OCI-LY1 (cell line): ENCODE measurements around the gene TCN1.
"Not testable (repeated sequence)": the region's sequence is repeated elsewhere in the genome, so short reads cannot be mapped to it uniquely, and the experiment has no call there.

Source experiments
- H2AFZ ChIP-seq: fragments of 200-600 bp; sonication (generic), shearing (Covaris generic); 2 replicates; pipeline ENCODE4 v1.6.0; 2014; ENCODE audit warnings: antibody characterized with exemption, mild to moderate bottlenecking, low read length
- H3F3A ChIP-seq: fragments of 200-600 bp; sonication (generic), shearing (Covaris generic); 2 replicates; pipeline ENCODE4 v1.6.0; 2014; ENCODE audit warnings: mild to moderate bottlenecking, antibody characterized with exemption, low read length, moderate library complexity; ENCODE audit not compliant: insufficient read depth
- H3K27ac ChIP-seq: fragments of 200-600 bp; sonication (generic); 2 replicates; pipeline ENCODE4 v1.5.1; 2014; ENCODE audit warnings: low read length, mixed run types, mild to moderate bottlenecking, low read depth; ENCODE audit not compliant: poor library complexity, severe bottlenecking
- H3K27me3 ChIP-seq: fragments of 200-600 bp; sonication (generic); 2 replicates; pipeline ENCODE4 v1.6.0; 2014; ENCODE audit warnings: antibody characterized with exemption, mild to moderate bottlenecking, low read length, moderate library complexity; ENCODE audit not compliant: insufficient read depth
- H3K36me3 ChIP-seq: fragments of 200-600 bp; sonication (generic); 2 replicates; pipeline ENCODE4 v1.6.1; 2014; ENCODE audit warnings: mild to moderate bottlenecking, antibody characterized with exemption, low read length, moderate library complexity, mixed read lengths; ENCODE audit not compliant: insufficient read depth
- H3K4me1 ChIP-seq: fragments of 200-600 bp; sonication (generic); 2 replicates; pipeline ENCODE4 v1.5.1; 2014; ENCODE audit warnings: mild to moderate bottlenecking, low read length, moderate library complexity; ENCODE audit not compliant: insufficient read depth, severe bottlenecking
- H3K4me2 ChIP-seq: fragments of 200-600 bp; sonication (generic), shearing (Covaris generic); 2 replicates; pipeline ENCODE4 v1.6.1; 2014; ENCODE audit warnings: low read length
- H3K4me3 ChIP-seq: fragments of 200-600 bp; sonication (generic); 2 replicates; pipeline ENCODE4 v1.5.1; 2014; ENCODE audit warnings: low read length, low read depth, mild to moderate bottlenecking, mixed read lengths; ENCODE audit not compliant: poor library complexity, severe bottlenecking
- H3K79me2 ChIP-seq: fragments of 200-600 bp; shearing (Covaris generic); 2 replicates; pipeline ENCODE4 v1.6.1; 2016; ENCODE audit warnings: mixed run types, low read length, mixed read lengths; ENCODE audit not compliant: insufficient read depth
- H3K9ac ChIP-seq: fragments of 200-600 bp; sonication (generic), shearing (Covaris generic); 2 replicates; pipeline ENCODE4 v1.6.1; 2014; ENCODE audit warnings: mild to moderate bottlenecking, low read length, mixed read lengths
- H3K9me2 ChIP-seq: fragments of 200-600 bp; sonication (generic), shearing (Covaris generic); 2 replicates; pipeline ENCODE4 v1.6.1; 2014; ENCODE audit warnings: low read depth, mild to moderate bottlenecking, low read length, mixed read lengths
- H3K9me3 ChIP-seq: fragments of 200-600 bp; shearing (Covaris generic); 2 replicates; pipeline ENCODE4 v1.6.1; 2014; ENCODE audit warnings: low read length, mixed read lengths
- H4K20me1 ChIP-seq: fragments of 200-600 bp; sonication (generic), shearing (Covaris generic); 2 replicates; pipeline ENCODE4 v1.6.0; 2016; ENCODE audit warnings: mild to moderate bottlenecking, low read length; ENCODE audit not compliant: insufficient read depth
- CTCF ChIP-seq: fragments of 200-600 bp; sonication (generic), shearing (Covaris generic); IDR thresholded peaks from 2 replicates; pipeline ENCODE4 v1.5.1; 2017; ENCODE audit warnings: mild to moderate bottlenecking, antibody characterized with exemption, low read length, moderate library complexity, mixed read lengths
- EZH2 ChIP-seq: fragments of 200-600 bp; sonication (generic), shearing (Covaris generic); IDR thresholded peaks from 2 replicates; pipeline ENCODE4 v1.8.0; 2017; ENCODE audit warnings: borderline replicate concordance, mixed run types, mild to moderate bottlenecking, antibody characterized with exemption, low read length, moderate library complexity, mixed read lengths

Gene TCN1

GRCh38 chr11:59849129-59849528, 17.2 kb downstream of the TCN1 start:
- Histone ChIP-seq H4K20me1 (no peaks in the 10 kb centered on the region), H3K79me2 (no peaks in the 10 kb centered on the region), H3F3A (no peaks in the 10 kb centered on the region), H3K9me2 (no peaks in the 10 kb centered on the region), H3K9ac (no peak overlapping the region), H3K4me3 (no peak overlapping the region), H3K27ac (no peak overlapping the region), H2AFZ (no peak overlapping the region), H3K4me1 (no peaks in the 10 kb centered on the region), H3K27me3 (no peaks in the 10 kb centered on the region), H3K9me3 (no peaks in the 10 kb centered on the region), H3K36me3 (no peaks in the 10 kb centered on the region), H3K4me2 (no peak overlapping the region)
- TF ChIP-seq CTCF: no peak
- no peak for TF ChIP-seq EZH2

GRCh38 chr11:59848439-59848838, 17.8 kb downstream of the TCN1 start:
- not testable (repeated sequence) for H3K4me3 ChIP-seq, H3K36me3 ChIP-seq, H3K27me3 ChIP-seq, H3K27ac ChIP-seq, H3K79me2 ChIP-seq, H3F3A ChIP-seq, H3K4me1 ChIP-seq, H3K4me2 ChIP-seq, H3K9me3 ChIP-seq, H3K9me2 ChIP-seq, H2AFZ ChIP-seq, H4K20me1 ChIP-seq, H3K9ac ChIP-seq

GRCh38 chr11:59847626-59848025, 18.7 kb downstream of the TCN1 start:
- Histone ChIP-seq H3K36me3 (no peaks in the 10 kb centered on the region), H3F3A (no peaks in the 10 kb centered on the region), H3K4me2 (no peak overlapping the region), H3K27ac (no peak overlapping the region), H3K9me2 (no peaks in the 10 kb centered on the region), H3K27me3 (no peaks in the 10 kb centered on the region), H3K4me1 (no peaks in the 10 kb centered on the region), H3K9ac (no peak overlapping the region), H3K4me3 (no peak overlapping the region), H3K9me3 (no peaks in the 10 kb centered on the region), H3K79me2 (no peaks in the 10 kb centered on the region), H2AFZ (no peak overlapping the region), H4K20me1 (no peaks in the 10 kb centered on the region)
- TF ChIP-seq CTCF (no peak), EZH2 (no peak)

DNA sequence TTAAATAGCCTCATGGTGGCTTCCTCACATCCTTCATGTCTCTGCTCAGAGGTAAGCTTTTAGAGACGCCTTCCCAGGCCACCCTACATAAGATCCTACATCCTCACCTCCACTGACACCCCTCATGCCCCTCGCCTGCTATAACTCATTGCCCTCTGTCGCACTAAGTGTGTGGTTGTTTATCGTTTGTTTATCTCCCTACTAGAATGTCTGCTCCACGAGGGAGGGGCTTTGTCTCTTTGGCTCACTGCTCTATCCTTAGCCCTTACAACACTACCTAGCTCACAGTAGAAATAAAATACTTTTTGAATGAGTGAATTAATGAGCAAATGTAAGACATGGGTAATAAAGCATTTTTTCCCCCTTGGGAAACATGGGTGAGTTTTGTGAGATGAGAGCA, 19.7 kb downstream of the TCN1 start:
- no peak overlapping the region for H3K9ac ChIP-seq
- no peak overlapping the region for H2AFZ ChIP-seq
- H3K4me1 ChIP-seq: no peaks in the 10 kb centered on the region
- H3K36me3 ChIP-seq: no peaks in the 10 kb centered on the region
- H3K27ac ChIP-seq: no peak overlapping the region
- no peaks in the 10 kb centered on the region for H3F3A ChIP-seq
- no peaks in the 10 kb centered on the region for H3K27me3 ChIP-seq
- H3K4me3 ChIP-seq: no peak overlapping the region
- no peaks in the 10 kb centered on the region for H3K9me3 ChIP-seq
- H3K79me2 ChIP-seq: no peaks in the 10 kb centered on the region
- no peaks in the 10 kb centered on the region for H4K20me1 ChIP-seq
- no peaks in the 10 kb centered on the region for H3K9me2 ChIP-seq
- no peak overlapping the region for H3K4me2 ChIP-seq
- TF ChIP-seq CTCF: no peak
- TF ChIP-seq EZH2: no peak
